Ectodermal cell (in vitro differentiated cells): Measurements from ENCODE around the gene PPP2R2D.

Source experiments
- H3K27ac ChIP-seq: 2 replicates; pipeline ENCODE4 v1.7.0; 2013; ENCODE audit warnings: mild to moderate bottlenecking, low read depth, low read length; ENCODE audit not compliant: insufficient read depth, poor library complexity, severe bottlenecking
- H3K27me3 ChIP-seq: 2 replicates; pipeline ENCODE4 v1.7.0; 2013; ENCODE audit warnings: mild to moderate bottlenecking, low read length; ENCODE audit not compliant: insufficient read depth, control insufficient read depth, poor library complexity, severe bottlenecking
- H3K36me3 ChIP-seq: one replicate; pipeline ENCODE4 v1.7.0; 2013; ENCODE audit warnings: low read length; ENCODE audit not compliant: control insufficient read depth, insufficient read depth
- H3K4me1 ChIP-seq: one replicate; pipeline ENCODE4 v1.7.0; 2013; ENCODE audit warnings: low read length; ENCODE audit not compliant: control insufficient read depth, insufficient read depth
- H3K4me3 ChIP-seq: 2 replicates; pipeline ENCODE4 v1.7.0; 2013; ENCODE audit warnings: low read depth, low read length, control low read depth; ENCODE audit not compliant: insufficient read depth
- H3K9me3 ChIP-seq: 2 replicates; pipeline ENCODE4 v1.7.0; 2013; ENCODE audit warnings: mild to moderate bottlenecking, low read length, moderate library complexity; ENCODE audit not compliant: control insufficient read depth
- WGBS, 2 experiments: methylation state at CpG; one replicate each; pipeline ENCODE4 v1.1.7; 2013; ENCODE audit warnings: missing lambda C conversion rate in 2 of 2; 5-methylcytosine and 5-hydroxymethylcytosine counted together

Gene PPP2R2D

DNA sequence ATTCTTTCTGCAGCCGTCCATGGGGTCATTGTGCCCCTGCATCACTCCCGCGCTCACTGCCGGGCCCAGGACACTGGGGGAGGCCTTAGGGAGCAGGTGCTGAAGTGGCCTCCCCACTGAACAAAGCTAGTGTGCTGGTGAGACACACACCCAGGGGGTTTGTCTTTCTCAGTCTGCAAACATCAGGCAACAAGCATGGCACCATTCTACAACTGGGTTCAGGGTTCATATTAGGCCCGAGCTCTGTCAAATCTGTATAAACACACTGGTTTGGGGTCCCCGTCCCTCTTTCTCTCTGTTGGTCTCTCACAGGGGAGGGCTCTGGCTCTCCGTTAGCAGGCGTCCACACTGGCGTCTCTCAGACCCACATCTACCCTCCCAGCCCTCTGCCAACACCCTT, 11.1 kb upstream of the PPP2R2D start:
- Histone ChIP-seq H3K27me3 (no peaks in the 10 kb centered on the region), H3K36me3 (no peaks in the 10 kb centered on the region), H3K4me3 (no peak overlapping the region), H3K9me3 (no peaks in the 10 kb centered on the region), H3K4me1 (peaks cover 7% of the 10 kb centered on the region), H3K27ac (no peak overlapping the region)
- 90 to 93% methylated on average over 9 of the region's 9 CpGs for WGBS, 2 experiments

DNA sequence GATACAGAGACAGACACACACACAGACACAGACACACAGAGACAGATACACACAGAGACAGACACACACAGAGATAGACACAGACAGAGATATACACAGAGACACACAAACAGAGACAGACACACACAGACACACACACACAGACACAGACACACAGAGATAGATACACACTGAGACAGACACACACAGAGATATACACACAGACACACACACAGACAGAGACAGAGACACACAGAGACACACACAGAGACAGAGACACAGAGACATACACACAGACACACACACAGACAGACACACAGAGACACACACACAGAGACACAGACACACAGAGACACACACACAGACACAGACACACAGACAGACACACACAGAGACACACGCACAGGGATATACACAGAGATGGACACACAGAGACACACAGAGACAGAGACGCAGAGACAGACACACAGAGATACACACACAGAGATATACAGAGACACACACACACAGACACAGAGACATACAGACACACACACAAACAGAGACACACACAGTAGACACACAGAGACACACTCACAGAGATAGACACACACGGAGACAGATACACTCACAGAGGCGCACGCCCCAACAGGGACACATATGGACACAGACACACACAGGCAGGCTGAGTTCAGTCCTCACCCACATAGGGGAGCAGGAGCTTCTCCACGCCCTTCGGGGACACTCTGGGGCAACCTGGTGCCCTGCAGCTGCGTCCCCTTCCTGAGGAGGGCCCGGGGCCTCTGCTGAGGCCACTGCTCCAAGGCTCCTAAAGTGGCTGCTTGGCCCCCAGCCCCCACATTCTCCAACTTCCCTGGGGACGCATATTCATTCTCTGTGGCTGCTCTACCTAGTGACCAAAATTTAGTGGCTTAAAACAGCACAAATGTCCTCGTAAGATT, 10.3 kb upstream of the PPP2R2D start:
- H3K4me1 ChIP-seq, result peaks cover 5% of the 10 kb centered on the region
- no peak overlapping the region for H3K4me3 ChIP-seq
- WGBS, 2 experiments, result 87 to 88% methylated on average over 11 of the region's 11 CpGs
- no peak overlapping the region for H3K27ac ChIP-seq
- H3K27me3 ChIP-seq, result no peaks in the 10 kb centered on the region
- H3K9me3 ChIP-seq, result no peaks in the 10 kb centered on the region
- H3K36me3 ChIP-seq, result no peaks in the 10 kb centered on the region

DNA sequence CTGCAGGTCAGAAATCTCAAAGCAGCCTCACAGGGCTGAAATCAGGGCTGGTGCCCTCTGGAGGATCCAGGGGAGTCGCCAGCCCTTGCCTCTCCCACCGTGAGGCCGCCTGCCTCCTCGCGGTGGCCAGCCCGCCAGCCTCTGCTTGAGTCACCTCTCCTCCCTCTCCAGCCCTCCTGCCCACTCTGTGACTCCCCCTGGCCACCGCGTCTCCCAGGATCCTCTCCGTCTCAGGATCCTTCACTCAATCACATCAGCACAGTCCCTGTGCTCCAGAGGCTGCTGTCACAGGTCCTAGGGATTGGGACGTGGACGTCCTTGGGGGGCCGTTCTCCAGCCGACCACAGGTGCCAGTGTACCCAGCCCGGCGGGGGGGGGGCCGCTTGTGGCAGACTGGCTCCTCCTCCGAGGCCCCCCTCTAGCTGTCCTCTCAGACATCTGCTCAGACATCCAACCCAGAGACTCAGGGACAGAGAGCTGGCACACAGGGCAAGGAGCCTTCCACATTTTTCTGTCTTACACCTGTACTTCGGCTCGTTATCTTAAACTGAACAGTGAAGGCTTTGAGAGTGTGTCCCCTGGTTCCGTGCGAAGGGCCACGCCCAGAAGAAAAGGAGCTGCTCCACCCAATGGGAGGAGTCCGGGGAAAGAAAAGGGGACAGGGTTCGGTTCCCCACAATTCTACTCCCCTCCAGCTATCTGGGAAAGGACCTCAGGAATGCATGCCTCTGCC, 9.4 kb upstream of the PPP2R2D start:
- no peak overlapping the region for H3K4me3 ChIP-seq
- no peak overlapping the region for H3K27ac ChIP-seq
- no peaks in the 10 kb centered on the region for H3K9me3 ChIP-seq
- WGBS, 2 experiments, result 53 to 55% methylated on average over 24 of the region's 24 CpGs
- H3K27me3 ChIP-seq, result no peaks in the 10 kb centered on the region
- H3K4me1 ChIP-seq, result peaks cover 3% of the 10 kb centered on the region
- no peaks in the 10 kb centered on the region for H3K36me3 ChIP-seq

DNA sequence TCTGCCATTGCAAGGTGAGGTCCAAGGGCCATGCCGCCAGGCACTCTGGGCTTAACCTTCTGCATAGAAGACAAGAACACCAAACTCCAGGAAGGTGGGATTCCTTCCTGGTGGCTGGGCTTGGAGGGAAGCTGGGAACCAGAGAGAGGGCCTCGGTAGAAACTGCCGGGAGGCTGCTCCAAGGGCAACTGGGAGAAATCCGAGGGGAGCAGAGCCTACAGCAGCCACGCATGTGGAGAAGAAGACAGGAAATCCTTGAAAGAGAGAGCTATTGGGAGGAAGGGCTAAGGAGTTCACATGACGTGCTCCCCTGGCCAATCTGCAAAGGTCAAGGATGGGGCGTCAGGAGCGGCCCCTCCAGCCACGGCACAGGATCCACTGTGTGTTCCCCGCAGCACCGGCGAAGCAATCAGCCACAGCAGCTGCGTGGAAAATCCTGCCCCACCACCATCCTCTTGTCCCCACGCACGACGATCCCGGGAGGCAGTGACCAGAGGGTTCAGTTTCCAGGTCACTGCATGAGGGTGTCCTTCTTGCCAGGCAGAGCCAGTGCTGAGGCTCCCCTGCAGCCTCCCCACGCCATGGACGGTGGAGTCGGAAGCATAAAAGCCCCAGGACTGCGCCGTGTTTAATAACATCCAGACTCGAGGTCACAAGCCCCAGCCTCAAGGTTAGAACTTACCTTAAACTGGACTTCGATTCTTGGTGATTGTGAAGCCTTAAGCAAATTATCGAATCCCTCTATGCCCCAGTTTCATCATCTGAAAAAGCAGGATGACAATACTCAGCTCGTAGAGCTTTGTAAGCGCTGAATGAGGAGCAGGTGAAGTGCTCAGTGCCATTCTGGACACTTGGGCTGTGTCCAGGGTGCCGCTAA, 8.6 kb upstream of the PPP2R2D start:
- 89 to 91% methylated on average over 28 of the region's 28 CpGs for WGBS, 2 experiments

DNA sequence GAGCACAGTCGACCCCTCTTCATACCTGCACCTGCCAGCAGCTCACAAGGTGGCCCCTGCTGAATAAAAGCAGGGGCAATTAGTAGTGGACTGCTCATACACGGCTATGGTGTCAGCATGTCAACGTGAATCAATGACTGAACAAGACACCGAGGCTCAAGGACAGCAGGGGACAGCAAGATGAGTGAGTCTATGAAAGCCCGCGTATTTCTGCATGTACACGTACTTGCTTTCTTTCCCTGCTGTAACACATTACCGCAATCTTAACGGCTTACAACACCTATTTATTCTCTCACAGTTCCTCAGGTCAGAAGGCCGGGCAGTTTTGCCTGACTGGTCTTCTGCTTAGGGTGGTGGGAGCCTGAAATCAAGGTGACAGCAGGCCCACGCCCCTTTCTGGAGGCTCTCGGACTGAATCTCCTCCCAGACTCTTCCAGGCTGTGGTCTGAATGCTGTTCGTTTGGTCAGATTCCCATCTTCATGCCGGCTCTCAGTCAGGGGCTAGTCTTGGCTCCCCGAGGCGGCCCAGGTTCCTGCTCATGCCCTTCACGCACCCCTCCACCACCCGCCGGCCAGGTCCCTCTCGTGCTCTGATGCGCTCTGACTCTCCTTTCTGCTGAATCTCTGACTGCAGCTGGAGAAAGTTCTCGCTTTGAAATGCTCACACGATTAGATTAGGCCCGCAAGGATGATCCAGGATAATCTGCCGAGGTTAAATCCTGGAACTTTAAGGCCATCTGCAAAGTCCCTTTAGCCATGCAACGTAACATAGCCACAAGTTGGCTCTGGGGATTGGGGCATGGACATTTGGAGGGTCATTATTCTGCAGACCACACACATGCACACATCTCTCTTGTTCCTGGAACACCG, 7.8 kb upstream of the PPP2R2D start:
- H3K27me3 ChIP-seq, result peaks cover under 1% of the 10 kb centered on the region
- H3K4me1 ChIP-seq, result peaks cover 3% of the 10 kb centered on the region
- H3K27ac ChIP-seq, result no peak overlapping the region
- H3K4me3 ChIP-seq, result no peak overlapping the region
- H3K9me3 ChIP-seq, result no peaks in the 10 kb centered on the region
- 91% methylated on average over 26 of the region's 27 CpGs for WGBS, 2 experiments
- no peaks in the 10 kb centered on the region for H3K36me3 ChIP-seq

More for the DNA sequence above, 8.6 kb upstream of the PPP2R2D start:
- H3K9me3 ChIP-seq, result no peaks in the 10 kb centered on the region
- no peaks in the 10 kb centered on the region for H3K27me3 ChIP-seq
- H3K4me1 ChIP-seq, result peaks cover 3% of the 10 kb centered on the region
- H3K36me3 ChIP-seq, result no peaks in the 10 kb centered on the region
- H3K27ac ChIP-seq, result no peak overlapping the region
- H3K4me3 ChIP-seq, result no peak overlapping the region

DNA sequence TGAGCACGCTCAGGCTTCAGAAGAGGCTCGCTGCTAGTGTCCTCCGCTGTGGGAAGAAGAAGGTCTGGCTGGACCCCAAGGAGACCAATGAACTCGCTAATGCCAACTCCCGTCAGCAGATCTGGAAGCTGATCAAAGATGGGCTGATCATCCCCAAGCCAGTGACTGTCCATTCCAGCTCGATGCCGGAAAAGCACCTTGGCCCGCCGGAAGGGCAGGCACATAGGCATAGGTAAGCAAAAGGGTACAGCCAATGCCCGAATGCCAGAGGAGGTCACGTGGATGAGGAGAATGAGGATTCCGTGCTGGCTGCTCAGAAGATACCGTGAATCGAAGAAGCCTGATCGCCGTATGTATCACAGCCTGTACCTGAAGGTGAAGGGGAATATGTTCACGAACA, 5.7 kb upstream of the PPP2R2D start:
- 94 to 95% methylated on average over 17 of the region's 17 CpGs for WGBS, 2 experiments
- H3K4me3 ChIP-seq, result no peak overlapping the region
- no peaks in the 10 kb centered on the region for H3K9me3 ChIP-seq
- no peak overlapping the region for H3K27ac ChIP-seq
- no peaks in the 10 kb centered on the region for H3K36me3 ChIP-seq
- H3K27me3 ChIP-seq, result peaks cover 21% of the 10 kb centered on the region
- peaks cover 3% of the 10 kb centered on the region for H3K4me1 ChIP-seq

DNA sequence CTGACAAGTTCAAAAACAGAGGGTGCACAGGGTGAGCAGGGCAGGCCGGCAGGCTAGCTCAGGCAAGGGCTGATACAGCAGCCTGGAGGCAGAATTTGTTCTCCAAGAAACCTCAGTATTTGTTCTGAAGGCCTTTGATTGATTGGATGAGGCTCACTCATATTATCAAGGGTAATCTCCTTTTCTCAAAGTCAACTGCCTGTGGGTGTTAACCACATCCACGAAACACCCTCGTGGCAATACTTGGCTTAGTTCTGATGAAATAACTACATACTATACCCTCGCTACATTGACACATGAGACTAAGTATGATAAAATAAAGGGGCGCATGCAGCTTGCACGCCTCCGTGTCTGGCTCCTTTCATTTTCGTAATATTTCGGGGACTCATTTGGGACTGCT, 4.4 kb upstream of the PPP2R2D start:
- Histone ChIP-seq H3K36me3 (no peaks in the 10 kb centered on the region), H3K9me3 (no peaks in the 10 kb centered on the region), H3K4me1 (peaks cover 3% of the 10 kb centered on the region), H3K4me3 (no peak overlapping the region), H3K27ac (no peak overlapping the region), H3K27me3 (peaks cover 21% of the 10 kb centered on the region)
- WGBS, 2 experiments, result 96 to 97% methylated on average over 9 of the region's 9 CpGs

DNA sequence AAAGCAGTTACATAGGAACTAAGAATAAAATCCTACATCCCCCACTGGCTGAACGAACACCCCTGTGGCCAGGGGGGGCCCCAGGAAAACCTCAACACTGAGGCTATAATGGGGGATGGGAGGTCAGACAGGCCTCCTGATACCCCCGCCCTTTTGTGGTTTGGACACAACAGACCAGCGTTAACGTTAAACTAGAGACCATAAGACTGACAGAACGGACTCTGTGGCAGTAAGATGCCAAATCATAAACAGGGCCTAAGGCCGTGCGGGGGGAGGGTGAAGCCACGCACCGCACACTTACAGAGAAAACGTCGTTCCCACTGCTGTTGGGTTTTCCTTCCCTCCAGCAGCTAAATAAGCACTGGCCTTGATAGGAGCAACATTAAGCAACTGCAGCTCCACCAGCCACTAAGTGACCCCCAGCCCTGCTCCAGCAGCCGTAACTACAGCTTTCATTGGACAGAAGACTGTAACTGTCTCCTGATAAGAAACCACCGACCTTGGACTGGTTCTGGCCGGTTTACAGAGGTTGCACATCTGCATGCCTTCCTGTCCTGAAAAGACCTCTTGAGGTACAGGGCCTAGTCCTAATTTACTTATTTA, 3.4 kb upstream of the PPP2R2D start:
- Histone ChIP-seq H3K27ac (no peak overlapping the region), H3K27me3 (peaks cover 21% of the 10 kb centered on the region), H3K4me3 (no peak overlapping the region), H3K9me3 (no peaks in the 10 kb centered on the region), H3K4me1 (peaks cover 3% of the 10 kb centered on the region), H3K36me3 (no peaks in the 10 kb centered on the region)
- 90 to 94% methylated on average over 14 of the region's 14 CpGs for WGBS, 2 experiments

DNA sequence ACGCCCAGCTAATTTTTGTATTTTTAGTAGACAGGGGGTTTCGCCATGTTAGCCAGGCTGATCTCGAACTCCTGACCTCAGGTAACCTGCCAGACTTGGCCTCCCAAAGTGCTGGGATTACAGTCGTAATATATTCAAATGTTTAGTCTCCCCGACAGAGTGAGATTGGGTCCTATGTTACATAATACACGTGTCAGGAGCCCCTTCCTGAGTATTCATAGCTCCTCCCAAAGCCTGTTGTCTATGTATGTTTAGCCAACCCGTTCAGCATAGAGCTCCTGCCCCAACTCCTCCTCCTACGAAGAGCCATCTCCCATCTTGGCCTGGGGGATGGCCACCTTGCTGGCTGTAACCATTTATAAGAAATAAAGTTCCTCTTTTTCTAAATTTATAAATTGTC, 2.7 kb upstream of the PPP2R2D start:
- 78 to 86% methylated on average over 8 of the region's 8 CpGs for WGBS, 2 experiments

More for the DNA sequence above, 2.7 kb upstream of the PPP2R2D start:
- Histone ChIP-seq H3K4me3 (no peak overlapping the region), H3K4me1 (peaks cover 6% of the 10 kb centered on the region), H3K27me3 (peaks cover 21% of the 10 kb centered on the region), H3K9me3 (no peaks in the 10 kb centered on the region), H3K27ac (no peak overlapping the region), H3K36me3 (no peaks in the 10 kb centered on the region)
